Spleen (tissue), 11 donors: ENCODE results near the gene LIMA1. TPM values are rescaled to one million over a fixed set of nuclear protein-coding genes. Genes with fewer than 3 reads are reported as not detected.
"Not testable (repeated sequence)": the region's sequence is repeated elsewhere in the genome, so short reads cannot be mapped to it uniquely, and the experiment has no call there.

Source experiments
- DNase-seq: peaks from one replicate; pipeline ENCODE4 v3.0.0-alpha.2; 2020
- H3K27ac ChIP-seq, 8 donors: fragments of 200-600 bp; sonication (generic) in 7 of 8; 1 replicate in 4 of 8; 2 replicates in 4 of 8; pipeline versions ENCODE4 v1.5.0 to v1.8.0; 2016 to 2021; ENCODE audit warnings: inconsistent platforms in 4 of 8, mild to moderate bottlenecking in 4 of 8, moderate library complexity in 1 of 8
- H3K27me3 ChIP-seq, 7 donors: fragments of 200-600 bp; sonication (generic) in 6 of 7; replicated peaks in 1 of 7; 1 replicate in 4 of 7; 2 replicates in 3 of 7; pipeline versions ENCODE4 v1.5.0 to v1.8.0; 2016 to 2021; ENCODE audit warnings: inconsistent platforms in 3 of 7, mild to moderate bottlenecking in 1 of 7
- H3K36me3 ChIP-seq, 6 donors: fragments of 200-600 bp; sonication (generic) in 5 of 6; 1 replicate in 4 of 6; 2 replicates in 2 of 6; pipeline versions ENCODE4 v1.5.0 to v1.8.0; 2016 to 2021; ENCODE audit warnings: inconsistent platforms in 2 of 6
- H3K4me1 ChIP-seq, 6 donors: fragments of 200-600 bp; sonication (generic) in 5 of 6; 1 replicate in 3 of 6; 2 replicates in 3 of 6; pipeline versions ENCODE4 v1.5.0 to v1.8.0; 2016 to 2021; ENCODE audit warnings: inconsistent platforms in 3 of 6
- H3K4me3 ChIP-seq, 8 donors: fragments of 200-600 bp; sonication (generic) in 7 of 8; 1 replicate in 4 of 8; 2 replicates in 4 of 8; pipeline versions ENCODE4 v1.5.0 to v1.8.0; 2016 to 2021; ENCODE audit warnings: inconsistent platforms in 4 of 8, mild to moderate bottlenecking in 4 of 8, moderate library complexity in 2 of 8
- H3K9me3 ChIP-seq, 8 donors: fragments of 200-600 bp; sonication (generic) in 7 of 8; 1 replicate in 4 of 8; 2 replicates in 4 of 8; pipeline versions ENCODE4 v1.5.0 to v1.8.0; 2016 to 2021; ENCODE audit warnings: inconsistent platforms in 4 of 8
- POLR2A ChIP-seq, 3 donors: fragments of 450-650 bp; IDR thresholded peaks; one replicate each; pipeline ENCODE4 v1.5.1; 2017; ENCODE audit warnings: antibody characterized with exemption in 3 of 3, mild to moderate bottlenecking in 1 of 3
- POLR2AphosphoS5 ChIP-seq, 3 donors: sonication (generic); formaldehyde crosslinking; IDR thresholded peaks; one replicate each; pipeline ENCODE4 v1.5.1; 2017; ENCODE audit warnings: antibody characterized with exemption in 3 of 3
- WGBS, 5 donors: extraction: QIAGEN DNeasy Blood & Tissue Kit in 3 of 5; methylation state at CpG; one replicate each; pipeline versions ENCODE4 v1.1.5 to v1.1.7; 2013 to 2018; 5-methylcytosine and 5-hydroxymethylcytosine counted together
- intact Hi-C: fragments of 100-400 bp; cut with DNase I; formaldehyde crosslinking; loops from one replicate; pipeline ENCODE4 v1.15.0; 2023; ENCODE audit warnings: low total_unique reads
- polyA plus RNA-seq, 3 donors: library from polyadenylated mRNA; stranded (reverse); fragments of 200-250 nt; gene quantifications; one replicate each; pipeline ENCODE4 v1.2.1, GENCODE V29; 2013
- total RNA-seq, 7 donors: library from RNA; depleted of rRNA in 3 of 7; stranded (reverse); fragments of >200 nt in 3 of 7; fragmentation: NEBNext Ultra II Directional in 4 of 7; extraction: Animal tissue kit (Norgen Biotek cat#: 25700) in 4 of 7; gene quantifications; one replicate each; pipeline versions ENCODE4 v1.1.0 to v1.2.1, GENCODE V29; 2016 to 2021
- TF ChIP-seq, protein P1 (sequence below), 11 experiments: fragments of 200-600 bp in 7 of 11; fragments of 450-650 bp in 4 of 11; sonication (generic) in 4 of 11; IDR thresholded peaks in 8 of 11; conservative IDR thresholded peaks in 3 of 11; 1 replicate in 7 of 11; 2 replicates in 4 of 11; pipeline versions ENCODE4 v1.4.0 to v1.8.0; 2016 to 2021; ENCODE audit warnings: antibody characterized with exemption in 11 of 11, inconsistent platforms in 4 of 11, mild to moderate bottlenecking in 1 of 11
- donor health status: healthy with polysubstance abuse.
- donor health status: DM: no; HTN: no; CAD: no; lungs with moderate emphysema.
- donor health status: DM: no; HTN: no; CAD: no.
- donor health status: Bipolar disorder and iron deficiency.
- donor health status: healthy.
- donor health status: DM: no; HTN: no; CAD: no.
- donor health status: DM: yes; HTN: yes; CAD: no.

LIMA1 gene
- total and polyA plus RNA-seq, 10 donors: 15.3 to 102 (median 61.2) TPM

- H3K4me1 ChIP-seq: no peaks in the 10 kb centered on the region
- 81 to 96% (median 88%) methylated on average over 5 of the region's 5 CpGs for WGBS, 5 donors
- no peak overlapping the region for H3K27ac ChIP-seq
- no peaks in the 10 kb centered on the region for H3K36me3 ChIP-seq
- intact Hi-C loops: no loop called here
- DNase-seq: no peak
- H3K27me3 ChIP-seq: no peaks in the 10 kb centered on the region
- TF ChIP-seq POLR2A (IDR thresholded peaks at IDR 0.05) (no peak), POLR2AphosphoS5 (IDR thresholded peaks at IDR 0.05) (no peak)
- TF ChIP-seq, protein P1, sequence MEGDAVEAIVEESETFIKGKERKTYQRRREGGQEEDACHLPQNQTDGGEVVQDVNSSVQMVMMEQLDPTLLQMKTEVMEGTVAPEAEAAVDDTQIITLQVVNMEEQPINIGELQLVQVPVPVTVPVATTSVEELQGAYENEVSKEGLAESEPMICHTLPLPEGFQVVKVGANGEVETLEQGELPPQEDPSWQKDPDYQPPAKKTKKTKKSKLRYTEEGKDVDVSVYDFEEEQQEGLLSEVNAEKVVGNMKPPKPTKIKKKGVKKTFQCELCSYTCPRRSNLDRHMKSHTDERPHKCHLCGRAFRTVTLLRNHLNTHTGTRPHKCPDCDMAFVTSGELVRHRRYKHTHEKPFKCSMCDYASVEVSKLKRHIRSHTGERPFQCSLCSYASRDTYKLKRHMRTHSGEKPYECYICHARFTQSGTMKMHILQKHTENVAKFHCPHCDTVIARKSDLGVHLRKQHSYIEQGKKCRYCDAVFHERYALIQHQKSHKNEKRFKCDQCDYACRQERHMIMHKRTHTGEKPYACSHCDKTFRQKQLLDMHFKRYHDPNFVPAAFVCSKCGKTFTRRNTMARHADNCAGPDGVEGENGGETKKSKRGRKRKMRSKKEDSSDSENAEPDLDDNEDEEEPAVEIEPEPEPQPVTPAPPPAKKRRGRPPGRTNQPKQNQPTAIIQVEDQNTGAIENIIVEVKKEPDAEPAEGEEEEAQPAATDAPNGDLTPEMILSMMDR (IDR thresholded peaks at IDR 0.05 in 8 of 11, conservative IDR thresholded peaks at IDR 0.05 in 3 of 11): no peak
- H3K4me3 ChIP-seq: no peak overlapping the region
- H3K9me3 ChIP-seq: no peaks in the 10 kb centered on the region
Measured at GRCh38 chr12:50325890-50326391, 42.6 kb upstream of the LIMA1 start.

DNA sequence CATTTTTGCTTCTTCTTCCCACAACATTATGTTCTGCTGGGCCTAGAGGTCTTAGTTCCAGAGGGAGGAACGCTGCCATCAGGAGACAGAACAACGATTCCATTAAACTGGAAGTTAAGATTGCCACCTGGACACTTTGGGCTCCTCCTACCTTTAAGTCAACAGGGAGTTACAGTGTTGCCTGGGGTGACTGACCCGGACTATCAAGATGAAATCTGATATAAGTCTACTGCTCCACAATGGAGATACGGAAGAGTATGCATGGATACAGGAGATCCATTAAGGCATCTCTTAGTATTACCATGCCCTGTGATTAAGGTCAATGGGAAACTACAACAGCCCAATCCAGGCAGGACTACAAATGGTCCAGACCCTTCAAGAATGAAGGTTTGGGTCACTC, 41.5 kb upstream of the LIMA1 start:
- H3K36me3 ChIP-seq, intact Hi-C loops: not testable (repeated sequence)

GRCh38 chr12:50324077-50324476, 40.8 kb upstream of the LIMA1 start:
- H3K9me3 ChIP-seq, H3K4me1 ChIP-seq, intact Hi-C loops, H3K36me3 ChIP-seq, H3K27ac ChIP-seq, DNase-seq, H3K27me3 ChIP-seq, H3K4me3 ChIP-seq: not testable (repeated sequence)
- WGBS, 5 donors: 95 to 97% (median 96%) methylated on average over 7 of the region's 7 CpGs

More for the DNA sequence above, 41.5 kb upstream of the LIMA1 start:
- not testable (repeated sequence) for DNase-seq, H3K27ac ChIP-seq, H3K4me3 ChIP-seq, H3K4me1 ChIP-seq, H3K27me3 ChIP-seq, H3K9me3 ChIP-seq
- 92 to 99% (median 96%) methylated on average over 4 of the region's 4 CpGs for WGBS, 5 donors

- Histone ChIP-seq H3K27me3 (no peaks in the 10 kb centered on the region), H3K36me3 (no peaks in the 10 kb centered on the region), H3K9me3 (no peaks in the 10 kb centered on the region), H3K4me3 (no peak overlapping the region), H3K27ac (no peak overlapping the region), H3K4me1 (no peaks in the 10 kb centered on the region)
- whole genome bisulfite sequencing, 5 donors: 93 to 100% (median 98%) methylated on average over 3 of the region's 3 CpGs
- DNase-seq: no peak
- TF ChIP-seq, protein P1 (IDR thresholded peaks at IDR 0.05 in 8 of 11, conservative IDR thresholded peaks at IDR 0.05 in 3 of 11): no peak
- TF ChIP-seq POLR2A (IDR thresholded peaks at IDR 0.05) (no peak), POLR2AphosphoS5 (IDR thresholded peaks at IDR 0.05) (no peak)
- intact Hi-C loops: no loop called here
Measured at GRCh38 chr12:50322206-50322605, 38.9 kb upstream of the LIMA1 start.

GRCh38 chr12:50317203-50317602, 33.9 kb upstream of the LIMA1 start:
- intact Hi-C loops: no loop called here
- TF ChIP-seq POLR2AphosphoS5 (IDR thresholded peaks at IDR 0.05) (no peak), POLR2A (IDR thresholded peaks at IDR 0.05) (no peak)
- TF ChIP-seq, protein P1 (IDR thresholded peaks at IDR 0.05 in 8 of 11, conservative IDR thresholded peaks at IDR 0.05 in 3 of 11): no peak

More at GRCh38 chr12:50317203-50317602, 33.9 kb upstream of the LIMA1 start:
- Histone ChIP-seq H3K27me3 (no peaks in the 10 kb centered on the region), H3K4me1 (no peaks in the 10 kb centered on the region), H3K27ac (no peak overlapping the region), H3K4me3 (no peak overlapping the region), H3K9me3 (no peaks in the 10 kb centered on the region), H3K36me3 (no peaks in the 10 kb centered on the region)
- 60 to 85% (median 76%) methylated on average over 1 of the region's 1 CpG for WGBS, 5 donors
- no peak for DNase-seq
